WERI-Rb-1 (cell line): Measurements from ENCODE around the gene PRICKLE2.

Experiments
- DNase-seq: peaks from one replicate; pipeline ENCODE4 v3.0.0-alpha.2; 2020
- H3K27ac ChIP-seq: fragments of 250-450 bp; sonication (Bioruptor Pico); 2 replicates; pipeline ENCODE4 v1.5.1; 2020; ENCODE audit warnings: mild to moderate bottlenecking, moderate library complexity
- H3K27me3 ChIP-seq: fragments of 250-450 bp; sonication (Bioruptor Pico); 2 replicates; pipeline ENCODE4 v1.5.1; 2021; ENCODE audit warnings: mild to moderate bottlenecking, low read depth, moderate library complexity; ENCODE audit not compliant: insufficient read depth, severe bottlenecking
- H3K36me3 ChIP-seq: fragments of 250-450 bp; sonication (Bioruptor Pico); 2 replicates; pipeline ENCODE4 v1.5.1; 2020; ENCODE audit warnings: mild to moderate bottlenecking, moderate library complexity
- H3K4me3 ChIP-seq: 2 replicates; pipeline ENCODE4 v1.5.1; 2011; ENCODE audit warnings: low read depth, mild to moderate bottlenecking, control low read depth, low read length
- H3K9me3 ChIP-seq: fragments of 250-450 bp; sonication (Bioruptor Pico); 2 replicates; pipeline ENCODE4 v1.5.1; 2021; ENCODE audit warnings: mild to moderate bottlenecking, moderate library complexity; ENCODE audit not compliant: severe bottlenecking
- CTCF ChIP-seq: IDR thresholded peaks from 2 replicates; pipeline ENCODE4 v1.5.1; 2011; ENCODE audit warnings: low read depth, mild to moderate bottlenecking, control low read depth, inconsistent platforms, low read length

PRICKLE2 gene

GRCh38 chr3:64179860-64180259 lies 45.4 kb downstream of the PRICKLE2 start:
- no peak for TF ChIP-seq CTCF
- no peak overlapping the region for H3K4me3 ChIP-seq
- H3K36me3 ChIP-seq: peaks cover 22% of the 10 kb centered on the region
- no peak overlapping the region for H3K27ac ChIP-seq
- H3K27me3 ChIP-seq: no peaks in the 10 kb centered on the region
- no peaks in the 10 kb centered on the region for H3K9me3 ChIP-seq
- DNase-seq: no peak

- H3K27ac ChIP-seq: no peak overlapping the region
- H3K36me3 ChIP-seq: peaks cover 22% of the 10 kb centered on the region
- H3K9me3 ChIP-seq: no peaks in the 10 kb centered on the region
- no peak for TF ChIP-seq CTCF
- no peak for DNase-seq
- no peaks in the 10 kb centered on the region for H3K27me3 ChIP-seq
- H3K4me3 ChIP-seq: no peak overlapping the region
These were observed 46.0 kb downstream of the PRICKLE2 start for GRCh38 chr3:64179249-64179648.

DNA sequence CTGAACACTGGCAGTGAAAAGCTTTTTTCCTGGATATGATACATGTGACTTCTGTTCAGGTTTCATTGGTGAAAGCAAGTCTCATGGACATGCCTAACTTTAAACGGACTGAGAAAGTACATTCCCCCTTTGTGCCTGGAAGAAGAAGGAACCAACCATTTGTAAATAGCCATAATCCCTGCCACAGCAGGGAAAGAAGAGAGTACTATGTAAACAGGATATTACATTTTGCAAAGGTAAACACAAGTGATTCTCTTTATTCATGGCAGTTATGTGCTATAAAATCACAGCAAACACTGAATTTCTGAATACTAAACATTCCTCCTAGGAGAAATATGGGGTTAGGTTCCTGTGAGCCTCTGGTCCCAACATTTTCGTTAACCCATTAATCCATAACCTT lies 46.8 kb downstream of the PRICKLE2 start:
- H3K27me3 ChIP-seq: no peaks in the 10 kb centered on the region
- H3K36me3 ChIP-seq: peaks cover 22% of the 10 kb centered on the region
- no peak for TF ChIP-seq CTCF
- DNase-seq: no peak
- no peaks in the 10 kb centered on the region for H3K9me3 ChIP-seq
- no peak overlapping the region for H3K27ac ChIP-seq
- no peak overlapping the region for H3K4me3 ChIP-seq

DNA sequence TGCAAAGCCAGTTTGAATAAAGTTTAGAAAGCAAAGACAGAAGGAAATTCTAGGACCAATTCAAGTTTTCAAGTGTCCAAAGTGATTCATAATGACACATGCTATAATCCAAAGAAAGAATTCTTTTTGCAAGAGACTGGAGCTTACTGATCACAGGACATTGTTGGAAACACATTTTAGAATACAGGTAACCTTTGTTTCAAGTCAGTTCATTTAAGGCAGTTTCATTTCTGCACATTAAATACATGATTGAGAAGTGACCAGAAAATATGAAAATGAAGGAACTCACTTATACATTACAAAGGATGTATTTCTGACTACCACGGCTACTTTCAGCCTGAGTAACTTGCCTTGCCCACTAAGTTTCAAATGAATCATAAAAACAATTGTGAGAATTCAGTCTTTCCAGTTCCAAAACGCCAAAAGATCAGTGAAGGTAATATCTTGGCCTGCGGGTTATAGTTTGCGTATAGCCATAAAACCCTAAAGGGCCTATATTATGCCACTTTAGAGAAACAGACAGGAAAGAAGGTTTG lies 48.7 kb downstream of the PRICKLE2 start:
- Histone ChIP-seq H3K27ac (no peak overlapping the region), H3K27me3 (no peaks in the 10 kb centered on the region), H3K36me3 (peaks cover 26% of the 10 kb centered on the region), H3K4me3 (no peak overlapping the region), H3K9me3 (no peaks in the 10 kb centered on the region)
- DNase-seq: no peak
- no peak for TF ChIP-seq CTCF

- no peak for TF ChIP-seq CTCF
- Histone ChIP-seq H3K4me3 (no peak overlapping the region), H3K27me3 (no peaks in the 10 kb centered on the region), H3K36me3 (peaks cover 12% of the 10 kb centered on the region), H3K27ac (no peak overlapping the region), H3K9me3 (no peaks in the 10 kb centered on the region)
- no peak for DNase-seq
These were observed 50.9 kb downstream of the PRICKLE2 start for GRCh38 chr3:64174328-64174727.

DNA sequence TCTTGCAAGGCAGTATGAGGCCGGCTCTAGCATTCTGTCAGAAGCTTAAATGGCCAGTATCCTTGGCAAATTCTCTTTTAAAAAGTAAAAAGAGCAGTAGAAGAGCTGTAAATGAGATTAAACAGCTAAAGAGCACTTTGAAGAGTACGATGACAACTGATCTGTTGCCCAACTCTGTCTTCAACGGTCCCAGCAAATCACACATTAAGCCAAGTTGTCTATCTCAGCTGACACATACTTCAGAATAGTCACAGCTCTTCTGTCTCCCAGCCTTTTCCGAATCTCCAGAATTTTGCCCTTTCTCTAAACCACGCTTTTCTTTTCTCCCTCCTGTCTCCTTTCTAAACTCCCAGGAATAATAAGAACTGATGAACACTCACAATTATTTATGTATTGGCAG lies 51.7 kb downstream of the PRICKLE2 start:
- DNase-seq: no peak
- Histone ChIP-seq H3K4me3 (no peak overlapping the region), H3K27me3 (no peaks in the 10 kb centered on the region), H3K27ac (no peak overlapping the region), H3K36me3 (peaks cover 13% of the 10 kb centered on the region), H3K9me3 (no peaks in the 10 kb centered on the region)
- TF ChIP-seq CTCF: no peak
